Esophagus squamous epithelium (tissue), 4 donors: Measurements from ENCODE around the gene NCEH1.

Experiments
- CTCF ChIP-seq, 6 experiments: fragments of 450-650 bp in 4 of 6; fragments of 200-600 bp in 2 of 6; sonication (generic) in 2 of 6; IDR thresholded peaks; one replicate each; pipeline ENCODE4 v1.5.1; 2016 to 2019; ENCODE audit warnings: antibody characterized with exemption in 6 of 6, mild to moderate bottlenecking in 4 of 6, moderate library complexity in 4 of 6
- POLR2A ChIP-seq, 4 donors: fragments of 450-650 bp; IDR thresholded peaks; one replicate each; pipeline ENCODE4 v1.6.1; 2017; ENCODE audit warnings: antibody characterized with exemption in 4 of 4, mild to moderate bottlenecking in 4 of 4, moderate library complexity in 3 of 4

GRCh38 chr3:172708921-172709773 lies 1.7 kb downstream of the NCEH1 start:
- TF ChIP-seq CTCF (IDR thresholded peaks at IDR 0.05) (no peak), POLR2A (IDR thresholded peaks at IDR 0.05) (no peak)
